HepG2 (cell line): ENCODE results near the gene STAT5A. TPM values are rescaled to one million over a fixed set of nuclear protein-coding genes. Genes with fewer than 3 reads are reported as not detected.
A peak's percentile ranks its signal among the peaks of the same experiment; 100 is the strongest.

Experiments
- ATAC-seq: fragments of 200-7000 bp; cut with Tn5 transposase; 3 replicates; pipeline ENCODE4 v1.9.1; 2020; ENCODE audit warnings: mild to moderate bottlenecking, moderate library complexity
- BruUV-seq: library from RNA; stranded (reverse); fragments of 400-500 nt; replicated peaks from 2 replicates; lab custom pipeline; 2021; lab: Mats Ljungman, UMichigan
- CTCF ChIA-PET: fragments of 300-600 bp; formaldehyde crosslinking; extraction: SDS; loops from one replicate; lab custom pipeline; 2021; ENCODE audit warnings: low total read pairs, inconsistent platforms, low intra/inter-chr PET ratio; lab: Yijun Ruan, JAX
- POLR2A ChIA-PET: fragments of 350-600 bp; sonication (Branson Sonifier 250); formaldehyde crosslinking; loops from one replicate; lab custom pipeline; 2020; ENCODE audit warnings: antibody characterized with exemption, inconsistent platforms; lab: Yijun Ruan, JAX
- DNase-seq: peaks from one replicate; pipeline ENCODE4 v3.0.0-alpha.2; 2015; ENCODE audit warnings: low spot score
- FAIRE-seq: peaks from 3 replicates; lab custom pipeline; 2011; peaks lifted over from hg19 to GRCh38; lab: Jason Lieb, UNC
- H2AFZ ChIP-seq: one replicate; pipeline ENCODE4 v1.6.1; 2011; ENCODE audit warnings: low read length, inconsistent platforms
- H3K27ac ChIP-seq: fragments of 300-600 bp; 3 replicates; pipeline ENCODE4 v1.8.0; 2011; ENCODE audit warnings: mixed run types, mild to moderate bottlenecking, mixed read lengths, low read length, inconsistent platforms; ENCODE audit not compliant: insufficient read depth; ENCODE audit errors: extremely low read length
- H3K27me3 ChIP-seq, 2 experiments: fragments of 200-600 bp in 1 of 2; 2 replicates in 1 of 2; 3 replicates in 1 of 2; pipeline versions ENCODE4 v1.6.0 to v1.8.0; 2011; ENCODE audit warnings: low read length in 2 of 2, mild to moderate bottlenecking in 2 of 2, moderate library complexity in 2 of 2, inconsistent platforms in 1 of 2; ENCODE audit not compliant: insufficient read depth in 2 of 2, control insufficient read depth in 1 of 2
- H3K36me3 ChIP-seq, 2 experiments: fragments of 200-600 bp in 1 of 2; replicated peaks in 1 of 2; 2 replicates in 1 of 2; 3 replicates in 1 of 2; pipeline versions ENCODE4 v1.5.1 to v1.8.0; 2011; ENCODE audit warnings: low read length in 2 of 2, inconsistent platforms in 1 of 2; ENCODE audit not compliant: insufficient read depth in 2 of 2, control insufficient read depth in 1 of 2
- H3K4me1 ChIP-seq: 2 replicates; pipeline ENCODE4 v1.5.1; 2012; ENCODE audit warnings: low read length, inconsistent platforms; ENCODE audit not compliant: insufficient read depth
- H3K4me2 ChIP-seq: 2 replicates; pipeline ENCODE4 v1.6.0; 2011; ENCODE audit warnings: low read depth, low read length, inconsistent platforms
- H3K4me3 ChIP-seq, 3 experiments: fragments of 200-600 bp in 1 of 3; sonication (generic), shearing (Covaris generic) in 1 of 3; replicated peaks in 1 of 3; 2 replicates each; pipeline ENCODE4 v1.5.1; 2011 to 2016; ENCODE audit warnings: low read length in 3 of 3, inconsistent platforms in 2 of 3, low read depth in 2 of 3, mild to moderate bottlenecking in 2 of 3, control low read depth in 1 of 3, mixed read lengths in 1 of 3; ENCODE audit not compliant: insufficient read depth in 1 of 3
- H3K79me2 ChIP-seq: one replicate; pipeline ENCODE4 v1.6.1; 2011; ENCODE audit warnings: low read length, inconsistent platforms; ENCODE audit not compliant: insufficient read depth
- H3K9ac ChIP-seq: 2 replicates; pipeline ENCODE4 v1.6.0; 2011; ENCODE audit warnings: mild to moderate bottlenecking, low read depth, low read length, inconsistent platforms; ENCODE audit not compliant: insufficient read depth
- H3K9me3 ChIP-seq: 2 replicates; pipeline ENCODE4 v1.5.1; 2012; ENCODE audit warnings: mild to moderate bottlenecking, low read length
- H4K20me1 ChIP-seq: 2 replicates; pipeline ENCODE4 v1.6.0; 2011; ENCODE audit warnings: inconsistent platforms, mild to moderate bottlenecking, low read length, moderate library complexity; ENCODE audit not compliant: insufficient read depth
- ARID2 ChIP-seq: sonication (generic); formaldehyde crosslinking; IDR thresholded peaks from 2 replicates; pipeline ENCODE4 v1.8.1; 2022; ENCODE audit warnings: mild to moderate bottlenecking, missing genetic modification reagents, borderline replicate concordance
- CCAR2 ChIP-seq: fragments of 200-400 bp; formaldehyde crosslinking; optimal IDR thresholded peaks from 2 replicates; pipeline ENCODE3; 2018; ENCODE audit warnings: low read depth, mild to moderate bottlenecking, low read length, moderate library complexity
- ZBTB38 ChIP-seq: sonication (generic); formaldehyde crosslinking; IDR thresholded peaks from 2 replicates; pipeline ENCODE4 v1.5.1; 2020; ENCODE audit warnings: mild to moderate bottlenecking, missing genetic modification reagents
- ZNF337 ChIP-seq: sonication (generic); formaldehyde crosslinking; IDR thresholded peaks from 2 replicates; pipeline ENCODE4 v1.5.1; 2020; ENCODE audit warnings: missing genetic modification reagents, low read depth, mild to moderate bottlenecking, borderline replicate concordance
- ZNF354B ChIP-seq: sonication (generic); formaldehyde crosslinking; IDR thresholded peaks from 2 replicates; pipeline ENCODE4 v1.8.0; 2022; ENCODE audit warnings: mild to moderate bottlenecking, missing genetic modification reagents
- ZSCAN20 ChIP-seq: sonication (generic); formaldehyde crosslinking; IDR thresholded peaks from 2 replicates; pipeline ENCODE4 v1.4.0; 2020; ENCODE audit warnings: missing genetic modification reagents, mild to moderate bottlenecking, borderline replicate concordance
- WGBS: methylation state at CpG from one replicate; pipeline ENCODE4 v1.1.6; 2017; ENCODE audit warnings: low lambda C conversion rate; 5-methylcytosine and 5-hydroxymethylcytosine counted together
- in situ Hi-C: cut with HindIII; loops from 2 replicates; pipeline ENCODE4 v1.10.0; 2017; ENCODE audit warnings: low pct_unique_long_range_greater_than_20kb; ENCODE audit not compliant: extremely low pct_ligation_motif_present
- intact Hi-C: fragments of 100-400 bp; cut with micrococcal nuclease; formaldehyde crosslinking; loops from one replicate; pipeline ENCODE4 v1.10.0; 2022; ENCODE audit not compliant: unreplicated experiment
- polyA plus RNA-seq, 8 experiments: library from polyadenylated mRNA; depleted of rRNA in 3 of 8; stranded (reverse) in 7 of 8; unstranded in 1 of 8; fragments of >200 nt; fragmentation: Illumina TruSeq in 4 of 8; extraction: Trizol in 4 of 8; gene quantifications; 2 replicates each; pipeline versions ENCODE4 v1.2.1 to v1.2.3, GENCODE V29; 2011 to 2016; ENCODE audit warnings: low read depth in 4 of 8, missing spikeins in 1 of 8, mixed read lengths in 1 of 8; ENCODE audit not compliant: insufficient read depth in 1 of 8
- total RNA-seq, 5 experiments: library from RNA; depleted of rRNA; stranded (reverse); fragments of >200 nt; fragmentation: Illumina TruSeq; extraction: Trizol; gene quantifications; 2 replicates each; pipeline ENCODE4 v1.2.3, GENCODE V29; 2016; ENCODE audit warnings: low read depth in 1 of 5
- TF ChIP-seq, protein P1 (sequence below), 2 experiments: fragments of 450-650 bp in 1 of 2; sonication (generic) in 1 of 2; formaldehyde crosslinking; IDR thresholded peaks; 2 replicates each; pipeline versions ENCODE4 v1.5.0 to v1.8.0; 2020 to 2022; ENCODE audit warnings: mild to moderate bottlenecking in 1 of 2, missing genetic modification reagents in 1 of 2
- TF ChIP-seq, protein P2 (sequence below): sonication (generic); formaldehyde crosslinking; IDR thresholded peaks from 2 replicates; pipeline ENCODE4 v1.4.0; 2020; ENCODE audit warnings: missing genetic modification reagents; ENCODE audit errors: not compliant biosample characterization
- TF ChIP-seq, protein P3 (sequence below): sonication (generic); formaldehyde crosslinking; IDR thresholded peaks from 2 replicates; pipeline ENCODE4 v1.5.0; 2020; ENCODE audit warnings: mild to moderate bottlenecking, missing genetic modification reagents, moderate library complexity
- TF ChIP-seq, protein P4 (sequence below): sonication (generic); formaldehyde crosslinking; IDR thresholded peaks from 2 replicates; pipeline ENCODE4 v1.8.0; 2022; ENCODE audit warnings: mild to moderate bottlenecking, missing genetic modification reagents, borderline replicate concordance

Gene STAT5A
- total and polyA plus RNA-seq, 2 of the 13 experiments (the other 11 are each of a cell fraction or from before 2014, with no cell fraction given), result 1.4 to 4.1 TPM

DNA sequence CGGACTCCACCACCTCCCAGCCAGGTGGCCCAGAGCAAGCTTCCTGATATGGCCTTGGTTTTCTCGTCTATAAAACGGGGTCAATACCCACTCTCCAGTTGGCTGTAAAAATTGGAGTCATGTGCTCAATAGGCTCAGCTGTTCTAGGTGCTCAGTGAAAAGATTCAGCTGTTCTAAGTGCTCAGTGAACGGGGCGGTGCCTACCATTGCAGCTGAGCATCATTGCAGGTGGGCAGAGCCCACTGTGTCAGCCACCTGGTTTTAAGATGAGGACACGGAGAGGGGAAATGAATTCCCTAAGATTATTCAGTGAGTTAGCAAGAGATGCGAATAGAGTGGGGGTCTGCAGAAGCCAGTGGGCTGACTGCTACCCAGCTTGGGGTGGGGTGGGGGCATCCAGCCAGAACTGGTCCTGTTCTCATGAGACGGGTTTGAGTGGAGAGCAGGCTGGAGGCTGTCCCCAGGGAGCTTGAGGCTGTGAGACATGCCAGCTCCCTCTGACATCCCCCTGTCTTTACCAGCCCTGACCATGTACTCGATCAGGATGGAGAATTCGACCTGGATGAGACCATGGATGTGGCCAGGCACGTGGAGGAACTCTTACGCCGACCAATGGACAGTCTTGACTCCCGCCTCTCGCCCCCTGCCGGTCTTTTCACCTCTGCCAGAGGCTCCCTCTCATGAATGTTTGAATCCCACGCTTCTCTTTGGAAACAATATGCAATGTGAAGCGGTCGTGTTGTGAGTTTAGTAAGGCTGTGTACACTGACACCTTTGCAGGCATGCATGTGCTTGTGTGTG is 21.9 kb downstream of the STAT5A start (continued):
- TF ChIP-seq, protein P1, sequence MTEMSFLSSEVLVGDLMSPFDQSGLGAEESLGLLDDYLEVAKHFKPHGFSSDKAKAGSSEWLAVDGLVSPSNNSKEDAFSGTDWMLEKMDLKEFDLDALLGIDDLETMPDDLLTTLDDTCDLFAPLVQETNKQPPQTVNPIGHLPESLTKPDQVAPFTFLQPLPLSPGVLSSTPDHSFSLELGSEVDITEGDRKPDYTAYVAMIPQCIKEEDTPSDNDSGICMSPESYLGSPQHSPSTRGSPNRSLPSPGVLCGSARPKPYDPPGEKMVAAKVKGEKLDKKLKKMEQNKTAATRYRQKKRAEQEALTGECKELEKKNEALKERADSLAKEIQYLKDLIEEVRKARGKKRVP (CRISPR knock-in tag; IDR thresholded peaks at IDR 0.05), result no peak
- no peak for TF ChIP-seq CCAR2
- TF ChIP-seq, protein P2, sequence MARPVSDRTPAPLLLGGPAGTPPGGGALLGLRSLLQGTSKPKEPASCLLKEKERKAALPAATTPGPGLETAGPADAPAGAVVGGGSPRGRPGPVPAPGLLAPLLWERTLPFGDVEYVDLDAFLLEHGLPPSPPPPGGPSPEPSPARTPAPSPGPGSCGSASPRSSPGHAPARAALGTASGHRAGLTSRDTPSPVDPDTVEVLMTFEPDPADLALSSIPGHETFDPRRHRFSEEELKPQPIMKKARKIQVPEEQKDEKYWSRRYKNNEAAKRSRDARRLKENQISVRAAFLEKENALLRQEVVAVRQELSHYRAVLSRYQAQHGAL, result no peak
- TF ChIP-seq, all 625 proteins: peak for 3

DNA sequence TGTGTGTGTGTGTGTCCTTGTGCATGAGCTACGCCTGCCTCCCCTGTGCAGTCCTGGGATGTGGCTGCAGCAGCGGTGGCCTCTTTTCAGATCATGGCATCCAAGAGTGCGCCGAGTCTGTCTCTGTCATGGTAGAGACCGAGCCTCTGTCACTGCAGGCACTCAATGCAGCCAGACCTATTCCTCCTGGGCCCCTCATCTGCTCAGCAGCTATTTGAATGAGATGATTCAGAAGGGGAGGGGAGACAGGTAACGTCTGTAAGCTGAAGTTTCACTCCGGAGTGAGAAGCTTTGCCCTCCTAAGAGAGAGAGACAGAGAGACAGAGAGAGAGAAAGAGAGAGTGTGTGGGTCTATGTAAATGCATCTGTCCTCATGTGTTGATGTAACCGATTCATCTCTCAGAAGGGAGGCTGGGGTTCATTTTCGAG is 22.5 kb downstream of the STAT5A start:
- no peaks in the 10 kb centered on the region for H3K9me3 ChIP-seq
- FAIRE-seq (no peak), ATAC-seq (no peak), DNase-seq (no peak)
- ChIA-PET POLR2A (interaction anchor here (0.9 to 3.7 kb wide), 13 partner anchors 9 to 294 kb away, joined by 3 to 47 read pairs (median 8); partner anchors contain the start of genes CAVIN1, DNAJC7, GHDC and STAT3), CTCF (interaction anchor here (1.4 kb wide), 1 partner anchor 12 kb away, joined by 6 read pairs; no protein-coding TSS in a partner anchor)
- peak overlapping the region; percentile 55; the same call in 1 of the 2 replicates for H3K9ac ChIP-seq
- no peaks in the 10 kb centered on the region for H3K79me2 ChIP-seq
- H3K4me1 ChIP-seq, result peaks cover 80% of the 10 kb centered on the region
- 70% methylated on average over 9 of the region's 9 CpGs for WGBS
- peaks cover 2 to 4% of the 10 kb centered on the region in 2 experiments; a peak in 2 of 5 replicates for H3K36me3 ChIP-seq
- TF ChIP-seq, protein P3, sequence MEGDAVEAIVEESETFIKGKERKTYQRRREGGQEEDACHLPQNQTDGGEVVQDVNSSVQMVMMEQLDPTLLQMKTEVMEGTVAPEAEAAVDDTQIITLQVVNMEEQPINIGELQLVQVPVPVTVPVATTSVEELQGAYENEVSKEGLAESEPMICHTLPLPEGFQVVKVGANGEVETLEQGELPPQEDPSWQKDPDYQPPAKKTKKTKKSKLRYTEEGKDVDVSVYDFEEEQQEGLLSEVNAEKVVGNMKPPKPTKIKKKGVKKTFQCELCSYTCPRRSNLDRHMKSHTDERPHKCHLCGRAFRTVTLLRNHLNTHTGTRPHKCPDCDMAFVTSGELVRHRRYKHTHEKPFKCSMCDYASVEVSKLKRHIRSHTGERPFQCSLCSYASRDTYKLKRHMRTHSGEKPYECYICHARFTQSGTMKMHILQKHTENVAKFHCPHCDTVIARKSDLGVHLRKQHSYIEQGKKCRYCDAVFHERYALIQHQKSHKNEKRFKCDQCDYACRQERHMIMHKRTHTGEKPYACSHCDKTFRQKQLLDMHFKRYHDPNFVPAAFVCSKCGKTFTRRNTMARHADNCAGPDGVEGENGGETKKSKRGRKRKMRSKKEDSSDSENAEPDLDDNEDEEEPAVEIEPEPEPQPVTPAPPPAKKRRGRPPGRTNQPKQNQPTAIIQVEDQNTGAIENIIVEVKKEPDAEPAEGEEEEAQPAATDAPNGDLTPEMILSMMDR (CRISPR knock-in tag), result peak; percentile 1; the same call in 1 of the 2 replicates
- TF ChIP-seq, protein P4, sequence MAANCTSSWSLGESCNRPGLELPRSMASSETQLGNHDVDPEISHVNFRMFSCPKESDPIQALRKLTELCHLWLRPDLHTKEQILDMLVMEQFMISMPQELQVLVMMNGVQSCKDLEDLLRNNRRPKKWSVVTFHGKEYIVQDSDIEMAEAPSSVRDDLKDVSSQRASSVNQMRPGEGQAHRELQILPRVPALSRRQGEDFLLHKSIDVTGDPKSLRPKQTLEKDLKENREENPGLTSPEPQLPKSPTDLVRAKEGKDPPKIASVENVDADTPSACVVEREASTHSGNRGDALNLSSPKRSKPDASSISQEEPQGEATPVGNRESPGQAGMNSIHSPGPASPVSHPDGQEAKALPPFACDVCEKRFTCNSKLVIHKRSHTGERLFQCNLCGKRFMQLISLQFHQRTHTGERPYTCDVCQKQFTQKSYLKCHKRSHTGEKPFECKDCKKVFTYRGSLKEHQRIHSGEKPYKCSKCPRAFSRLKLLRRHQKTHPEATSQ, result peak; percentile 35; the same call in 1 of the 2 replicates
- TF ChIP-seq ZNF337, result no peak
- peak; percentile 68; the same call in 1 of the 2 replicates for TF ChIP-seq ARID2 (CRISPR knock-in tag)
- peak; percentile 81 for TF ChIP-seq ZBTB38 (CRISPR knock-in tag)
- 0 out of 2 replicates have a peak, but pooled peaks have one; percentile 24 for TF ChIP-seq ZNF354B (CRISPR knock-in tag)
- TF ChIP-seq ZSCAN20 (CRISPR knock-in tag), result no peak
- peak overlapping the region; percentile 82 for H3K4me2 ChIP-seq
- peak overlapping the region; percentile 73 for H3K27ac ChIP-seq
- no peak overlapping the region for H2AFZ ChIP-seq
- in situ Hi-C loops (no loop called here), intact Hi-C loops (no loop called here)
- no peaks in the 10 kb centered on the region for H4K20me1 ChIP-seq
- no peaks in the 10 kb centered on the region for H3K27me3 ChIP-seq
- no TSS peak for BruUV-seq
- peak overlapping the region in 1 of 3 experiments; percentile 65; a peak in 2 of 6 replicates for H3K4me3 ChIP-seq
